SK-N-SH treated with all-trans-retinoic acid at 6 μM for 48 hours (cell line): Measurements from ENCODE around the gene POU2F1.

Source experiments
- ATAC-seq: fragments of 200-7000 bp; cut with Tn5 transposase; 3 replicates; pipeline ENCODE4 v1.9.1; 2020; ENCODE audit warnings: mild to moderate bottlenecking, moderate library complexity
- ARNTL ChIP-seq: fragments of 450-650 bp; formaldehyde crosslinking; IDR thresholded peaks from 2 replicates; pipeline ENCODE4 v1.5.0; 2020; ENCODE audit warnings: low read depth, mild to moderate bottlenecking, moderate library complexity, borderline replicate concordance
- BACH2 ChIP-seq: fragments of 250-450 bp; sonication (Bioruptor Pico); IDR thresholded peaks from 2 replicates; pipeline ENCODE4 v1.9.0; 2021; ENCODE audit warnings: mild to moderate bottlenecking, borderline replicate concordance
- ESRRG ChIP-seq: fragments of 250-450 bp; sonication (Bioruptor Pico); IDR thresholded peaks from 2 replicates; pipeline ENCODE4 v1.6.1; 2021; ENCODE audit warnings: mild to moderate bottlenecking
- GLIS3 ChIP-seq: fragments of 250-450 bp; sonication (Bioruptor Pico); IDR thresholded peaks from 2 replicates; pipeline ENCODE4 v1.5.0; 2020; ENCODE audit warnings: mild to moderate bottlenecking, moderate library complexity
- ISL1 ChIP-seq: fragments of 250-450 bp; sonication (Bioruptor Pico); IDR thresholded peaks from 2 replicates; pipeline ENCODE4 v2.1.2; 2022; ENCODE audit warnings: mild to moderate bottlenecking, moderate library complexity
- OSR1 ChIP-seq: fragments of 250-450 bp; sonication (Bioruptor Pico); IDR thresholded peaks from 2 replicates; pipeline ENCODE4 v1.8.0; 2022; ENCODE audit warnings: moderate library complexity, mild to moderate bottlenecking, inconsistent platforms
- PPARA ChIP-seq: fragments of 250-450 bp; sonication (Bioruptor Pico); IDR thresholded peaks from 2 replicates; pipeline ENCODE4 v1.5.0; 2020; ENCODE audit warnings: mild to moderate bottlenecking, borderline replicate concordance
- RARB ChIP-seq: fragments of 250-450 bp; sonication (Bioruptor Pico); IDR thresholded peaks from 2 replicates; pipeline ENCODE4 v1.8.0; 2021; ENCODE audit warnings: mild to moderate bottlenecking, moderate library complexity
- SNAI2 ChIP-seq: fragments of 250-450 bp; sonication (Bioruptor Pico); IDR thresholded peaks from 2 replicates; pipeline ENCODE4 v1.5.0; 2020; ENCODE audit warnings: mild to moderate bottlenecking, moderate library complexity
- TCF4 ChIP-seq: fragments of 250-450 bp; sonication (Bioruptor Pico); IDR thresholded peaks from 2 replicates; pipeline ENCODE4 v1.8.0; 2021; ENCODE audit warnings: mild to moderate bottlenecking, moderate library complexity, borderline replicate concordance
- TOX ChIP-seq: fragments of 250-450 bp; sonication (Bioruptor Pico); IDR thresholded peaks from 2 replicates; pipeline ENCODE4 v1.8.0; 2021; ENCODE audit warnings: mild to moderate bottlenecking, moderate library complexity, borderline replicate concordance
- ZC3H10 ChIP-seq: fragments of 250-450 bp; sonication (Bioruptor Pico); IDR thresholded peaks from 2 replicates; pipeline ENCODE4 v1.5.1; 2021; ENCODE audit warnings: mild to moderate bottlenecking, moderate library complexity
- ZFP3 ChIP-seq: fragments of 250-450 bp; sonication (Bioruptor Pico); IDR thresholded peaks from 2 replicates; pipeline ENCODE4 v1.5.0; 2020; ENCODE audit warnings: mild to moderate bottlenecking, moderate library complexity
- ZFP30 ChIP-seq: fragments of 450-650 bp; formaldehyde crosslinking; IDR thresholded peaks from 2 replicates; pipeline ENCODE4 v1.5.0; 2022; ENCODE audit warnings: mild to moderate bottlenecking, moderate library complexity
- ZNF565 ChIP-seq: fragments of 450-650 bp; formaldehyde crosslinking; conservative IDR thresholded peaks from 2 replicates; pipeline ENCODE4 v1.5.0; 2020; ENCODE audit warnings: low read depth, mild to moderate bottlenecking, moderate library complexity
- ZNF70 ChIP-seq: fragments of 450-650 bp; formaldehyde crosslinking; IDR thresholded peaks from 2 replicates; pipeline ENCODE4 v1.5.0; 2020; ENCODE audit warnings: mild to moderate bottlenecking, moderate library complexity
- ZNF8 ChIP-seq: fragments of 450-650 bp; formaldehyde crosslinking; IDR thresholded peaks from 2 replicates; pipeline ENCODE4 v1.5.0; 2020; ENCODE audit warnings: mild to moderate bottlenecking, moderate library complexity
- TF ChIP-seq, protein P1 (sequence below): fragments of 250-450 bp; sonication (Bioruptor Pico); IDR thresholded peaks from 2 replicates; pipeline ENCODE4 v1.8.0; 2021; ENCODE audit warnings: low read depth, mild to moderate bottlenecking, moderate library complexity, borderline replicate concordance
- TF ChIP-seq, protein P2 (sequence below): fragments of 250-450 bp; sonication (Bioruptor Pico); IDR thresholded peaks from 2 replicates; pipeline ENCODE4 v1.5.1; 2020; ENCODE audit warnings: low read depth, mild to moderate bottlenecking, moderate library complexity
- TF ChIP-seq, protein P3 (sequence below): fragments of 250-450 bp; sonication (Bioruptor Pico); IDR thresholded peaks from 2 replicates; pipeline ENCODE4 v1.8.0; 2020; ENCODE audit warnings: mild to moderate bottlenecking, moderate library complexity, borderline replicate concordance
- TF ChIP-seq, protein P4 (sequence below): fragments of 250-450 bp; sonication (Bioruptor Pico); IDR thresholded peaks from 2 replicates; pipeline ENCODE4 v1.5.0; 2020; ENCODE audit warnings: mild to moderate bottlenecking, moderate library complexity

POU2F1 gene

DNA sequence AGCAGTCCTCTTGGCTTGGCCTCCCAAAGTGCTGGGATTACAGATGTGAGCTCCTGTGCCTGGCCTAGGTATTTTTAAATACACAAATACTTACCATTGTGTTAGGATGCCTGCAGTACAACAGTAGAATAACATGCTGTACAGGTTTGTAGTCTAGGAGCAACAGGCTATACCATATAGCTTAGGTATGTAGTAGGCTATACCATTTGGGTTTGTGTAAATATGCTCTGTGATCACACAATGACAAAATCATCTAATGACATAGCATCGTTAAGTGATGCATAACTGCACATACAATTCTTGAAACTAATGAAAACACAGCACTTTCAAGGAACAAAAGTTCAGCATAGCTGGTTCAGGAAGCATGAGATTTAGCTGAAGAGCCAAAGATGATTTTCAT is 12.7 kb downstream of the POU2F1 start:
- ATAC-seq: no peak
- TF ChIP-seq GLIS3 (no peak), ZNF565 (CRISPR knock-in tag) (no peak), ISL1 (no peak), ARNTL (CRISPR knock-in tag) (no peak), ZC3H10 (CRISPR knock-in tag) (no peak), TOX (no peak), ZNF8 (CRISPR knock-in tag) (no peak), OSR1 (CRISPR knock-in tag) (no peak), RARB (CRISPR knock-in tag) (no peak), BACH2 (CRISPR knock-in tag) (no peak), ZNF70 (no peak), ZFP3 (CRISPR knock-in tag) (no peak), ZFP30 (no peak)
- TF ChIP-seq, protein P1, sequence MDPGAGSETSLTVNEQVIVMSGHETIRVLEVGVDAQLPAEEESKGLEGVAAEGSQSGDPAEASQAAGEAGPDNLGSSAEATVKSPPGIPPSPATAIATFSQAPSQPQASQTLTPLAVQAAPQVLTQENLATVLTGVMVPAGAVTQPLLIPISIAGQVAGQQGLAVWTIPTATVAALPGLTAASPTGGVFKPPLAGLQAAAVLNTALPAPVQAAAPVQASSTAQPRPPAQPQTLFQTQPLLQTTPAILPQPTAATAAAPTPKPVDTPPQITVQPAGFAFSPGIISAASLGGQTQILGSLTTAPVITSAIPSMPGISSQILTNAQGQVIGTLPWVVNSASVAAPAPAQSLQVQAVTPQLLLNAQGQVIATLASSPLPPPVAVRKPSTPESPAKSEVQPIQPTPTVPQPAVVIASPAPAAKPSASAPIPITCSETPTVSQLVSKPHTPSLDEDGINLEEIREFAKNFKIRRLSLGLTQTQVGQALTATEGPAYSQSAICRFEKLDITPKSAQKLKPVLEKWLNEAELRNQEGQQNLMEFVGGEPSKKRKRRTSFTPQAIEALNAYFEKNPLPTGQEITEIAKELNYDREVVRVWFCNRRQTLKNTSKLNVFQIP (CRISPR knock-in tag): no peak
- TF ChIP-seq, protein P2, sequence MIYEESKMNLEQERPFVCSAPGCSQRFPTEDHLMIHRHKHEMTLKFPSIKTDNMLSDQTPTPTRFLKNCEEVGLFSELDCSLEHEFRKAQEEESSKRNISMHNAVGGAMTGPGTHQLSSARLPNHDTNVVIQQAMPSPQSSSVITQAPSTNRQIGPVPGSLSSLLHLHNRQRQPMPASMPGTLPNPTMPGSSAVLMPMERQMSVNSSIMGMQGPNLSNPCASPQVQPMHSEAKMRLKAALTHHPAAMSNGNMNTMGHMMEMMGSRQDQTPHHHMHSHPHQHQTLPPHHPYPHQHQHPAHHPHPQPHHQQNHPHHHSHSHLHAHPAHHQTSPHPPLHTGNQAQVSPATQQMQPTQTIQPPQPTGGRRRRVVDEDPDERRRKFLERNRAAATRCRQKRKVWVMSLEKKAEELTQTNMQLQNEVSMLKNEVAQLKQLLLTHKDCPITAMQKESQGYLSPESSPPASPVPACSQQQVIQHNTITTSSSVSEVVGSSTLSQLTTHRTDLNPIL (CRISPR knock-in tag): no peak
- TF ChIP-seq, protein P3, sequence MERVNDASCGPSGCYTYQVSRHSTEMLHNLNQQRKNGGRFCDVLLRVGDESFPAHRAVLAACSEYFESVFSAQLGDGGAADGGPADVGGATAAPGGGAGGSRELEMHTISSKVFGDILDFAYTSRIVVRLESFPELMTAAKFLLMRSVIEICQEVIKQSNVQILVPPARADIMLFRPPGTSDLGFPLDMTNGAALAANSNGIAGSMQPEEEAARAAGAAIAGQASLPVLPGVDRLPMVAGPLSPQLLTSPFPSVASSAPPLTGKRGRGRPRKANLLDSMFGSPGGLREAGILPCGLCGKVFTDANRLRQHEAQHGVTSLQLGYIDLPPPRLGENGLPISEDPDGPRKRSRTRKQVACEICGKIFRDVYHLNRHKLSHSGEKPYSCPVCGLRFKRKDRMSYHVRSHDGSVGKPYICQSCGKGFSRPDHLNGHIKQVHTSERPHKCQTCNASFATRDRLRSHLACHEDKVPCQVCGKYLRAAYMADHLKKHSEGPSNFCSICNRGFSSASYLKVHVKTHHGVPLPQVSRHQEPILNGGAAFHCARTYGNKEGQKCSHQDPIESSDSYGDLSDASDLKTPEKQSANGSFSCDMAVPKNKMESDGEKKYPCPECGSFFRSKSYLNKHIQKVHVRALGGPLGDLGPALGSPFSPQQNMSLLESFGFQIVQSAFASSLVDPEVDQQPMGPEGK: no peak
- TF ChIP-seq, protein P4, sequence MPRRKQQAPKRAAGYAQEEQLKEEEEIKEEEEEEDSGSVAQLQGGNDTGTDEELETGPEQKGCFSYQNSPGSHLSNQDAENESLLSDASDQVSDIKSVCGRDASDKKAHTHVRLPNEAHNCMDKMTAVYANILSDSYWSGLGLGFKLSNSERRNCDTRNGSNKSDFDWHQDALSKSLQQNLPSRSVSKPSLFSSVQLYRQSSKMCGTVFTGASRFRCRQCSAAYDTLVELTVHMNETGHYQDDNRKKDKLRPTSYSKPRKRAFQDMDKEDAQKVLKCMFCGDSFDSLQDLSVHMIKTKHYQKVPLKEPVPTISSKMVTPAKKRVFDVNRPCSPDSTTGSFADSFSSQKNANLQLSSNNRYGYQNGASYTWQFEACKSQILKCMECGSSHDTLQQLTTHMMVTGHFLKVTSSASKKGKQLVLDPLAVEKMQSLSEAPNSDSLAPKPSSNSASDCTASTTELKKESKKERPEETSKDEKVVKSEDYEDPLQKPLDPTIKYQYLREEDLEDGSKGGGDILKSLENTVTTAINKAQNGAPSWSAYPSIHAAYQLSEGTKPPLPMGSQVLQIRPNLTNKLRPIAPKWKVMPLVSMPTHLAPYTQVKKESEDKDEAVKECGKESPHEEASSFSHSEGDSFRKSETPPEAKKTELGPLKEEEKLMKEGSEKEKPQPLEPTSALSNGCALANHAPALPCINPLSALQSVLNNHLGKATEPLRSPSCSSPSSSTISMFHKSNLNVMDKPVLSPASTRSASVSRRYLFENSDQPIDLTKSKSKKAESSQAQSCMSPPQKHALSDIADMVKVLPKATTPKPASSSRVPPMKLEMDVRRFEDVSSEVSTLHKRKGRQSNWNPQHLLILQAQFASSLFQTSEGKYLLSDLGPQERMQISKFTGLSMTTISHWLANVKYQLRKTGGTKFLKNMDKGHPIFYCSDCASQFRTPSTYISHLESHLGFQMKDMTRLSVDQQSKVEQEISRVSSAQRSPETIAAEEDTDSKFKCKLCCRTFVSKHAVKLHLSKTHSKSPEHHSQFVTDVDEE (CRISPR knock-in tag): no peak
- TF ChIP-seq, all 23 proteins: peak for 0

DNA sequence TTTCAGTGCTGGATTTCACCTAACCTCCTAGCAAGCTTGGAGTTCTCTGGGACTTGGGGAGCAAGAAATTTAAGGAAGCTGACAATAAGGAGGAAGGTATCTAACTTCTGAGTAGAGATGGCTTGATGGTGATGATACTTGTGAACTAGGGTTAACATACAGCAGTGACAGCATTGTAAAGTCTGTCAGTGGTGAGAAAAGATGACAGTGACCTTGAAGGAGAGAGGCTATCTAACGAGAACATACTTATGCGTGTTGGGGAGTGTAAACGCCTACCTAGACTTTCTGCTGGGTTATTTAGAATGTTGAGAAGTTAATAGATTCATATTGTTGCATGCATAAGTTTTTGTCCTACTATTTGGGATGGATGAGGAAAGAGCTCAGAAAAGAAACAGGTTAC is 16.3 kb downstream of the POU2F1 start:
- TF ChIP-seq RARB (CRISPR knock-in tag) (no peak), ARNTL (CRISPR knock-in tag) (no peak), TCF4 (no peak), SNAI2 (CRISPR knock-in tag) (no peak), ESRRG (no peak), ZNF8 (CRISPR knock-in tag) (no peak), GLIS3 (no peak), ZC3H10 (CRISPR knock-in tag) (no peak), PPARA (CRISPR knock-in tag) (no peak), BACH2 (CRISPR knock-in tag) (no peak)
- TF ChIP-seq, protein P2 (CRISPR knock-in tag): no peak
- TF ChIP-seq, protein P1 (CRISPR knock-in tag): no peak
- no peak for ATAC-seq
